ENCODE measurements around the gene IP6K2. TPM values are rescaled to one million over a fixed set of nuclear protein-coding genes. Genes with fewer than 3 reads are reported as not detected.

Gene IP6K2
- total RNA-seq, 1 donor from 2014 or later = 81.2 TPM

DNA sequence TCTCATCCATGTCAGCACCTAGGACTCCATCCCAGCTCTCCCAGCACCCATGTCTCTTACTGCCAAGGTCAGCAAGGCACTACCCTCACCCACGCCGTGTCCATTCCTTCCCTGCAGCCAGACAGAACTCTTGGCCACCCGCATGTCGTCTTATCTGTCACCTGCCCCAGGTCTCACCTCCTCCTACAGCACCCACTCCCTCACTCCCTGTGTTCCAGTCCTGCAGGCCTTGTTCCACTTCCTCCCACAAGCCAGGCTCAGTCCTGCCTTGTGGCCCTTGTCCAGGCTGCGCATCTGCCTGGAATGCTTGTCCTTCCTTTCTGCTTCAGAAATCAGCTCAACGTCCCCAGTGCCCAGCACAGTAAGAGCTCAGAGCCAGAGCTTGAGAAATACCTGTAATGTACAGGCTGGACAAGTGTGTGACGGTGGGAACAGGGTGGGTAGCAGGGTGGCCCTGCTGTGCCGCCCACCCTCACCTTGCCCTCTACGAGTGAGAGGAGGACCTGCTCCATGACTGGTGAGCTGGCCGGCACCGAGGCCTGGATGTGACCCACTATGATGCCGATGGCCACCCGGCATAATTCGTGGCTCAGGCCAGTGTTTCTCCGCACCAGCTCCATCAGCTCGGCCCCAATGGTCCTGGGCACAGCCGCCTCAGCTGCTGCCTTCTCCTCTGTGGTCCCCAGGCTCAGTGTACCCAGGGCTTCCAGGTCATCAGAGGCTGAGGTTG lies 36.0 kb downstream of the IP6K2 start:
- no peak for DNase-seq (ENCODE audit: low read depth)
- Histone ChIP-seq H3K4me3 (ENCODE audit: low read depth, low read length) (no peak overlapping the region), H3K36me3 (ENCODE audit: control insufficient read depth, insufficient read depth, low read length) (peaks cover 3% of the 10 kb centered on the region), H3K27me3 (ENCODE audit: control insufficient read depth, insufficient read depth, low read length) (no peaks in the 10 kb centered on the region)
- TF ChIP-seq CTCF (IDR thresholded peaks at IDR 0.05; ENCODE audit: insufficient read depth, low read length, poor library complexity, severe bottlenecking) = no peak

- TF ChIP-seq CTCF (IDR thresholded peaks at IDR 0.05; ENCODE audit: insufficient read depth, low read length, poor library complexity, severe bottlenecking) = no peak
- no peak for DNase-seq (ENCODE audit: low read depth)
- Histone ChIP-seq H3K27me3 (ENCODE audit: control insufficient read depth, insufficient read depth, low read length) (no peaks in the 10 kb centered on the region), H3K36me3 (ENCODE audit: control insufficient read depth, insufficient read depth, low read length) (peaks cover 3% of the 10 kb centered on the region), H3K4me3 (ENCODE audit: low read depth, low read length) (no peak overlapping the region)
Measured at GRCh38 chr3:48679411-48680391, 37.3 kb downstream of the IP6K2 start.

DNA sequence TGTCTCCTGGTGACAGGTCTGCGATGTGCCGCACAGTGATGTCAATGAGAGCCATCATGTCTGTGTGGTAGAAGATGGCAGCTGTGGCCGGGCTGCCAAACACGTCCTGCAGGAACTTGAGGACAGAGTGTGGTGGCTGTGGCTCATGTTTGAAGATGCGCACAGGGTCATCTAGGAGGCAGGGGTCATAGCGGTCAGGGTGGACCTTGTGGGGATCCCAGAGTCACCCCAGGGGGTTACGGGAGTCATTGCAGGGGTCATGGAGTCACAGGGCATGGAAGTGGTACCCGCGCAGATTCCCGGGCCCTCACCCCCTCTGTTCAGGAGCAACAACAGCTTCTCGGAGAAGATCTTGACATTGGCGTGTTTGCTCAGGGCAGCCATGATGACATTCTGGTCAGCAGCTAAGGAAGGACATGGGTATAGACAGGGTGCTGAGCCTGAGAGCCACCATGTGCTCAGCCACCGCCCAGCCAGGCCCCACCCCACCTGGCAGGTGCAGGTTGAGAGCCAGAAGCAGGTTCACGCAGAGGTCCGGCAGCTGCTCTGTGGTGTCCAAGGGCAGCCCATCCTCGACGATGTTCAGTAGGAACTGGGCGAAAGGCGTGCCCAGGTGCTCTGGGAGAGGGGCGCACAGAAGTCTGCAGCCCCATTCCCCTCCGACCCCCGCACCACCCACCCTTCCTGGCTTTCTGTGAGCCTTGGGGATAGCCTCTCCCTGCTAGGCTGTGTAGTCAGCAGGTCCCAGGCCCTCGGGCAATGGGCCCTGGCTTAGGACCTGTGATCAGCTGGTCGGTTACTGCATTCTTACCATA lies 38.2 kb downstream of the IP6K2 start:
- DNase-seq (ENCODE audit: low read depth) = no peak
- peaks cover 3% of the 10 kb centered on the region for H3K36me3 ChIP-seq (ENCODE audit: control insufficient read depth, insufficient read depth, low read length)
- H3K4me3 ChIP-seq (ENCODE audit: low read depth, low read length) = no peak overlapping the region
- no peaks in the 10 kb centered on the region for H3K27me3 ChIP-seq (ENCODE audit: control insufficient read depth, insufficient read depth, low read length)
- no peak for TF ChIP-seq CTCF (IDR thresholded peaks at IDR 0.05; ENCODE audit: insufficient read depth, low read length, poor library complexity, severe bottlenecking)

- Histone ChIP-seq H3K27me3 (ENCODE audit: control insufficient read depth, insufficient read depth, low read length) (no peaks in the 10 kb centered on the region), H3K36me3 (ENCODE audit: control insufficient read depth, insufficient read depth, low read length) (peaks cover 3% of the 10 kb centered on the region), H3K4me3 (ENCODE audit: low read depth, low read length) (no peak overlapping the region)
- TF ChIP-seq CTCF (IDR thresholded peaks at IDR 0.05; ENCODE audit: insufficient read depth, low read length, poor library complexity, severe bottlenecking) = no peak
- DNase-seq (ENCODE audit: low read depth) = peak; percentile 18
Measured at GRCh38 chr3:48678056-48678455, 39.0 kb downstream of the IP6K2 start.

DNA sequence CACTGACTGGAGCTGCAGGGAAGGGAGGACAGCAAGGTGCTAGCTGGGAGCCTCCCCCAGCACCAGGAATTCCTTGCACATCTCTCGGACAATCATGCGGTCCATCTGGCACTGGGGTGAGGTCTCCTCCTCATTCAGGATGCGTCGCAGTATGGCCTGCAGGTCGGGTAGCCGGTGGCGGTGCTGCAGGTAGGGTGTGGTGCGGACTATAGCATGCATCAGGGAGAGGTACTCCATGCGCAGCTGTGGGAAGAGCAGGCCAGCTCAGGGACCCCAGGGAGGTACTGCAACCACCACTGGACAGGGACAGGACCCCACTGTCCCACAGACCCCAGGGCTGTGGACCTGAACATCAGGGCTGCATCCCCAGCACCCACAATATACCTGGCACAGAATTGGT lies 42.5 kb downstream of the IP6K2 start:
- Histone ChIP-seq H3K27me3 (ENCODE audit: control insufficient read depth, insufficient read depth, low read length) (no peaks in the 10 kb centered on the region), H3K4me3 (ENCODE audit: low read depth, low read length) (no peak overlapping the region), H3K36me3 (ENCODE audit: control insufficient read depth, insufficient read depth, low read length) (peaks cover 2% of the 10 kb centered on the region)
- DNase-seq (ENCODE audit: low read depth) = no peak
- TF ChIP-seq CTCF (IDR thresholded peaks at IDR 0.05; ENCODE audit: insufficient read depth, low read length, poor library complexity, severe bottlenecking) = no peak

All from kidney epithelial cell (primary cell).